GM19238 (cell line): ENCODE measurements around the gene FILIP1L.

Experiments used
- DNase-seq: peaks from one replicate; pipeline ENCODE4 v3.0.0; 2011; ENCODE audit warnings: low spot score; ENCODE audit not compliant: insufficient read length

Gene FILIP1L

GRCh38 chr3:99954914-99955644 is 159.2 kb downstream of the FILIP1L start:
- no peak for DNase-seq

GRCh38 chr3:99953596-99953995 is 160.7 kb downstream of the FILIP1L start:
- no peak for DNase-seq

- DNase-seq = no peak
Observed at GRCh38 chr3:99952306-99952705, 162.0 kb downstream of the FILIP1L start.

- DNase-seq = no peak
Observed at GRCh38 chr3:99951701-99952100, 162.6 kb downstream of the FILIP1L start.

- DNase-seq = no peak
Observed at GRCh38 chr3:99950921-99951320, 163.4 kb downstream of the FILIP1L start.

- DNase-seq = no peak
Observed at GRCh38 chr3:99949956-99950670, 164.2 kb downstream of the FILIP1L start.

GRCh38 chr3:99948467-99949089 is 165.7 kb downstream of the FILIP1L start:
- no peak for DNase-seq

- DNase-seq = no peak
Observed at GRCh38 chr3:99947356-99947755, 166.9 kb downstream of the FILIP1L start.

- DNase-seq = no peak
Observed at GRCh38 chr3:99945328-99945995, 168.8 kb downstream of the FILIP1L start.

GRCh38 chr3:99943931-99944761 is 170.2 kb downstream of the FILIP1L start:
- no peak for DNase-seq

- no peak for DNase-seq
Observed at GRCh38 chr3:99941211-99941610, 173.1 kb downstream of the FILIP1L start.

- DNase-seq = no peak
Observed at GRCh38 chr3:99940350-99940749, 174.0 kb downstream of the FILIP1L start.

GRCh38 chr3:99939876-99940275 is 174.4 kb downstream of the FILIP1L start:
- no peak for DNase-seq

GRCh38 chr3:99938270-99938911 is 175.9 kb downstream of the FILIP1L start:
- DNase-seq = no peak

GRCh38 chr3:99934975-99935797 is 179.1 kb downstream of the FILIP1L start:
- no peak for DNase-seq

- no peak for DNase-seq
Observed at GRCh38 chr3:99933971-99934750, 180.1 kb downstream of the FILIP1L start.

- DNase-seq = no peak
Observed at GRCh38 chr3:99931059-99931458, 183.2 kb downstream of the FILIP1L start.

- DNase-seq = no peak
Observed at GRCh38 chr3:99929745-99930139, 184.6 kb downstream of the FILIP1L start.
